Omental fat pad (tissue), 4 donors: Measurements from ENCODE around the gene IRF2BP1. TPM values are rescaled to one million over a fixed set of nuclear protein-coding genes. Genes with fewer than 3 reads are reported as not detected.
A peak's percentile ranks its signal among the peaks of the same experiment; 100 is the strongest.

ENCODE experiments used
- ATAC-seq: fragments of 150-250 bp; one replicate; pipeline ENCODE4 v1.9.1; 2016; ENCODE audit warnings: mild to moderate bottlenecking, moderate library complexity; ENCODE audit not compliant: low FRiP score
- DNase-seq: peaks from one replicate; pipeline ENCODE4 v3.0.0-alpha.2; 2019; ENCODE audit warnings: low spot score
- CTCF ChIP-seq, 3 donors: fragments of 450-650 bp; IDR thresholded peaks; one replicate each; pipeline ENCODE4 v1.5.1; 2016 to 2017; ENCODE audit warnings: antibody characterized with exemption in 3 of 3, mild to moderate bottlenecking in 3 of 3, moderate library complexity in 2 of 3
- total RNA-seq, 4 donors: library from RNA; depleted of rRNA; stranded (reverse); fragments of >200 nt; gene quantifications; one replicate each; pipeline ENCODE4 v1.1.0, GENCODE V29; 2016

Gene IRF2BP1
- total RNA-seq, 4 donors from 2014 or later: 10.6 to 14.2 (median 11.2) TPM

GRCh38 chr19:45854167-45854778 is 31.7 kb downstream of the IRF2BP1 start:
- TF ChIP-seq CTCF (IDR thresholded peaks at IDR 0.05): no peak
- ATAC-seq (peak; percentile 24), DNase-seq (no peak)

GRCh38 chr19:45852983-45853382 is 33.0 kb downstream of the IRF2BP1 start:
- DNase-seq (no peak), ATAC-seq (no peak)

GRCh38 chr19:45852145-45852750 is 33.7 kb downstream of the IRF2BP1 start:
- DNase-seq: no peak
- no peak for ATAC-seq
- no peak for TF ChIP-seq CTCF (IDR thresholded peaks at IDR 0.05)

More at GRCh38 chr19:45852983-45853382, 33.0 kb downstream of the IRF2BP1 start:
- no peak for TF ChIP-seq CTCF (IDR thresholded peaks at IDR 0.05)

GRCh38 chr19:45848922-45849321 is 37.0 kb downstream of the IRF2BP1 start:
- no peak for TF ChIP-seq CTCF (IDR thresholded peaks at IDR 0.05)
- no peak for ATAC-seq
- DNase-seq: no peak

GRCh38 chr19:45847663-45848062 is 38.3 kb downstream of the IRF2BP1 start:
- ATAC-seq: no peak
- no peak for TF ChIP-seq CTCF (IDR thresholded peaks at IDR 0.05)
- no peak for DNase-seq

- no peak for DNase-seq
- TF ChIP-seq CTCF (IDR thresholded peaks at IDR 0.05): no peak
- no peak for ATAC-seq
Observed at GRCh38 chr19:45842198-45842597, 43.7 kb downstream of the IRF2BP1 start.

- no peak for DNase-seq
- no peak for ATAC-seq
- no peak for TF ChIP-seq CTCF (IDR thresholded peaks at IDR 0.05)
Observed at GRCh38 chr19:45834970-45835369, 51.0 kb downstream of the IRF2BP1 start.
